8988T (cell line): ENCODE data around the gene RAMP3.
"Not testable (repeated sequence)": the region's sequence is repeated elsewhere in the genome, so short reads cannot be mapped to it uniquely, and the experiment has no call there.

Experiments
- DNase-seq: peaks from one replicate; pipeline ENCODE4 v3.0.0; 2011

The RAMP3 gene

GRCh38 chr7:45158471-45158870, 880 bp downstream of the RAMP3 start:
- DNase-seq, result no peak

- DNase-seq, result no peak
Observed at GRCh38 chr7:45159296-45159695, 1.7 kb downstream of the RAMP3 start.

- no peak for DNase-seq
Observed at GRCh38 chr7:45160417-45160881, 2.9 kb downstream of the RAMP3 start.

- no peak for DNase-seq
Observed at GRCh38 chr7:45161138-45161537, 3.5 kb downstream of the RAMP3 start.

- DNase-seq, result no peak
Observed at GRCh38 chr7:45161842-45162241, 4.3 kb downstream of the RAMP3 start.

- no peak for DNase-seq
Observed at GRCh38 chr7:45162311-45162845, 4.8 kb downstream of the RAMP3 start.

- DNase-seq, result no peak
Observed at GRCh38 chr7:45162943-45163691, 5.5 kb downstream of the RAMP3 start.

GRCh38 chr7:45163692-45164052, 6.1 kb downstream of the RAMP3 start:
- DNase-seq, result no peak

- DNase-seq, result not testable (repeated sequence)
Observed at GRCh38 chr7:45164271-45164670, 6.7 kb downstream of the RAMP3 start.

- no peak for DNase-seq
Observed at GRCh38 chr7:45165857-45166256, 8.3 kb downstream of the RAMP3 start.

- no peak for DNase-seq
Observed at GRCh38 chr7:45171946-45172345, 14.4 kb downstream of the RAMP3 start.

GRCh38 chr7:45173596-45174327, 16.2 kb downstream of the RAMP3 start:
- no peak for DNase-seq

- no peak for DNase-seq
Observed at GRCh38 chr7:45174328-45174610, 16.7 kb downstream of the RAMP3 start.

- DNase-seq, result no peak
Observed at GRCh38 chr7:45174966-45175765, 17.6 kb downstream of the RAMP3 start.

- no peak for DNase-seq
Observed at GRCh38 chr7:45176091-45176490, 18.5 kb downstream of the RAMP3 start.

GRCh38 chr7:45176886-45177731, 19.5 kb downstream of the RAMP3 start:
- DNase-seq, result no peak

- no peak for DNase-seq
Observed at GRCh38 chr7:45177801-45178200, 20.2 kb downstream of the RAMP3 start.

GRCh38 chr7:45178241-45179225, 20.9 kb downstream of the RAMP3 start:
- DNase-seq, result no peak

- DNase-seq, result no peak
Observed at GRCh38 chr7:45179666-45180065, 22.1 kb downstream of the RAMP3 start.

GRCh38 chr7:45180084-45180986, 22.7 kb downstream of the RAMP3 start:
- no peak for DNase-seq
